IPS DF 4.7 (cell line): ENCODE measurements around the gene GPR135.
"Not testable (repeated sequence)": the region's sequence is repeated elsewhere in the genome, so short reads cannot be mapped to it uniquely, and the experiment has no call there.

ENCODE experiments used
- DNase-seq: peaks from one replicate; pipeline ENCODE4 v3.0.0-alpha.2; 2013; ENCODE audit warnings: low spot score; ENCODE audit errors: extremely low read depth

The GPR135 gene

DNA sequence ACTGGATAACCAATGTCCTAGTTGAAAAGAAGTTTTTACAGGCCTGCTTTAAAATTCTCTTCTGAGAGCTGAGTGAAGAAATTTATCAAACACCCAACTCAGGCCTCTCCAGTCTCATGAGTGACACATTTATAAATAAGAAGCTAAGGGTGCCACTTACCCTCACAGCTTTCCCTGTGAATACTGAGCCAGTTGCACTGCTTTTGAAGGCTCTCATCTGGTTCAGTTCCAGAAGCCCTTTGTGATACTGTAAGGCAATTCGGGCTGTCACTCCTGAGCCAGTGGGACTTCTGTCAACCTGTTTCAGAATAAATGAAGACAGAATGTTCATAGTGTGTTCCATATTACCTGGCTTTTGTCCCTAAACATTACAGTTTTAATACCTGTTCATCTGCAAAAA is 10.5 kb upstream of the GPR135 start:
- no peak for DNase-seq

GRCh38 chr14:59474172-59474571 is 9.0 kb upstream of the GPR135 start:
- DNase-seq = no peak

- no peak for DNase-seq
These were observed 479 bp downstream of the GPR135 start for GRCh38 chr14:59464486-59465315.

DNA sequence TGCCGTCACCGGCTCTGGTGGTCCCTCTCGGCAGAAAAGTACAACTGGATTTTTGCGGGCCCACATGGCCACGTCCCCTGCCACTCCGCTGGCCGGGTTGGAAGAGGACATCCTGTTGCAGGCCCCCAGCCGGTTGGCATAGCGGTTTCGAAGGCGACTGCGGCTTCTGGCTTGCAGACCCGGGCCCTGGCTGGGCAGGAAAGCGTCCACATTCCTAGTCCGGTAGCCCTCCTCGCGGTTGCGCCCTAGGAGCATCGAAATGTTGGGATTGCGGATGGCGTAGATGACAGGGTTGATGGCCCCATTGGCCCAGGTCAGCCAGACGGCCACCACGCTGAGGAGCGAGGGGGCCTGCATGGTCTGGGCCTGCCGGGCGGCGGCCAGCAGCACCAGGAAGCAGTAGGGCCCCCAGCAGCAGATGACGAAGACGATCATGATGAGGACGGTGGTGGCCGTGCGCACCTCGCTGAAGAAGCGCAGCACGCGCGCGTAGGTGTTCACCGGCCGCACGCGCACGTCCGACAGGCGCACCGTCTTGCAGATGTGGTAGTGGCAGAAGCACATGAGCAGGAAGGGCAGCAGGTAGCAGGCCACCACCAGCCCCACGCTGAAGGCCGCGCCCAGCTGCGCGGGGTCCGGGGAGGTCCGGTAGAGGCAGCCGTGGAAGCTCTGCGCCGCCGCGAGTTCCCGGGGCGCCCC is 1.2 kb downstream of the GPR135 start:
- no peak for DNase-seq

DNA sequence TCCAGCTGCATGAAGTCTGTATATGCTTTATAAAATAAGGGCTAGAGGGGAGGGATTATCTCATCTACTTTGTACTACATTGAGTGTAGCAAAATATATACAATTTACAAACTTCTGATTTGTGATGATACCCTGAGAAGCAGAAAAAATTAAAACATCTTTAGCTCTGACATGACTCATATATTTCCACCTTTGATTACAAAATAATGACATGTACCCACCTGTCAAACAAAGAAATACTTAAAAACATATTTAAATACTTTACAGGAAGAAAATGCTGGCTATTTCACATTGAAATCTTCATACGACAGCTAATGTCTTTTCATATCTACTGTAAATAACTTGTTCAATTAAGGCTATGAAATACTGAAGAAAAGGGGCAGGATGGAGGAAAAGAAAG is 3.3 kb downstream of the GPR135 start:
- no peak for DNase-seq

DNA sequence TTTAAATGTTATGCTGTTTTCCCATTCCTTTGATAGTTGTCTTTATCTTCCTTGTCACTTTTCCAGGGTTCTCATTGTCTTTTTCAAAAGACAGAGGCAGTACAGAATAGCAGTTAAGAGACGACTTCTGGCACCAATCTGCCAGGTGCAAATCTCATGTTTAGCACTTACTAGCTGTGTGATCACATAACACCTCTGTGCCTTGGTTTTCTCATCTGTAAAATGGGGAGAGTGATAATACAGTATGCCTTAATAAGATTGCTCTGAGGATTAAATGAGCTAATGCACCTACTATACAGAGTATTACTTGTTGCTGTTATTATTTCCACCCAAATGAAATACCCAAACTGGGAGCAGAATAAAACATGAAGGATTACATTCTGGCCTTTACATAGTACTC is 4.8 kb downstream of the GPR135 start:
- DNase-seq = no peak

GRCh38 chr14:59458486-59458885 is 6.7 kb downstream of the GPR135 start:
- DNase-seq = no peak

- DNase-seq = no peak
These were observed 9.8 kb downstream of the GPR135 start for GRCh38 chr14:59455411-59455810.

GRCh38 chr14:59454139-59454538 is 11.0 kb downstream of the GPR135 start:
- no peak for DNase-seq

GRCh38 chr14:59451849-59452248 is 13.3 kb downstream of the GPR135 start:
- no peak for DNase-seq

DNA sequence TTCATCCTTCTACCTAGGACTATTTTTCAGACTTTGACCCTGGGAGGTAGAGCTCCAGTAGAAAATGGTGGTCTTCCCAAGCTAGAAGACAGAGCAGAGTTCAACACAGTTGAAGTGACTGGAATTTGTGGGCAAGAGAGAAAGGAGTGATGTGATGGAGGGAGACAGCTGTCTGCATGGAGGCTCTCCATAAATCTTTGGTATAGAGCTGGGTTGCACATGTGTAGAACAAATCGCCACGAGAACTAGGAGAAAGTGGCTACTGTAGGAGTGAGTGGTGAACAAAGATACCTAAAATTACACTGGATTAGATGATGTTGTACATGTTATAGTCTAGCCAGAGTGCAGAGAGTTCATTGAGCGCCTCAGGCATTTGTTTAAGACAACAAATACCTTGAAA is 14.5 kb downstream of the GPR135 start:
- DNase-seq = no peak

DNA sequence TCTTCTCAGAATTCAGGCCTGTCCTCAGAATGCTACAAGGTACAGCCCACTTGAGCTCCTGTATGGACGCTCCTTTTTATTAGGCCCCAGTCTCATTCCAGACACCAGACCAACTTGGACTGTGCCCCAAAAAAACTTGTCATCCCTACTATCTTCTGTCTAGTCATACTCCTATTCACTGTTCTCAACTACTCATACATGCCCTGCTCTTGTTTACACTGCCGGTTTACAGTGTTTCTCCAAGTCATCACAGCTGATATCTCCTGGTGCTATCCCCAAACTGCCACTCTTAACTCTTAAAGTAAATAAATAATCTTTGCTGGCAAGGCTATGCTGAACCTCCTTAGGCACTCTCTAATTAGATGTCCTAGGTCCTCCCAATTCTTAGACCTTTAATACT is 16.5 kb downstream of the GPR135 start:
- DNase-seq = not testable (repeated sequence)

GRCh38 chr14:59439256-59439965 is 25.8 kb downstream of the GPR135 start:
- DNase-seq = no peak

DNA sequence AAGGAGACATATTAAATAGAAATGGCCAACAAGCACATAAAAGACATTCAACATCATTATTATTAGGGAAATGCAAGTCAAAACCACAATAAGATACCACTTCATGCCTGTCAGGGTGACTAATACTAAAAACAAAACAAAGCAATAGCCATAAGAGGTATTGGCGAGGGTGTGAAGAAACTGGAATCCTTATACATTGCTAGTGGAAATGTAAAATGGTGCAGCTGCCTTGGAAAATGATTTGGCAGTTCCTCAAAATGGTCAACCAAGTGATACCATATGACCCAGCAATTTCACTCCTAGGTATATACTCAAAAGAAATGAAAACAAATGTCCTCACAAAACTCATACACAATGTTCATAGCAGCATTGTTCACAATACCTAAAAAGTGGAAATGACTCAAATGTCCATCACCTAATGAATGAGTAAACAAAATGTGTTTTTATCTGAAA is 27.0 kb downstream of the GPR135 start:
- no peak for DNase-seq

DNA sequence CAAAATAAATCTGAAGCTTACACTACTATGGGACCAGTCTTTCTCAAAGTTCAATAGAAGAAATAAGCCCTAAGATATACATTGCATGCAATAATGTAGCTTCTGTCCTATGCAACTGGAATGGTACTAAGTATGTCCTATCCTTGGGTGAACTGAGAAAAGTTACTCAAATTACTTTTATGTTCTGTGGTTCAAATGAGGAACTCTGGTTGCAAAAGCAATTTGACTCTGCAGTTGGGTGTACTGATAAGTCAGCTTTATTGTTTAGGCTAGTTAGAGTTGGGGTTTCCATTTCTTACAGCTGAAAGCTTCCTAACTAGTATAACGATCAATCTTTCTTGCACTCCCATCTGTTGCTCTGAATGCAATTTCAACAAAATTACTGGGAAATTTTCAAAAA is 29.2 kb downstream of the GPR135 start:
- DNase-seq = no peak

- no peak for DNase-seq
These were observed 30.1 kb downstream of the GPR135 start for GRCh38 chr14:59435101-59435500.

DNA sequence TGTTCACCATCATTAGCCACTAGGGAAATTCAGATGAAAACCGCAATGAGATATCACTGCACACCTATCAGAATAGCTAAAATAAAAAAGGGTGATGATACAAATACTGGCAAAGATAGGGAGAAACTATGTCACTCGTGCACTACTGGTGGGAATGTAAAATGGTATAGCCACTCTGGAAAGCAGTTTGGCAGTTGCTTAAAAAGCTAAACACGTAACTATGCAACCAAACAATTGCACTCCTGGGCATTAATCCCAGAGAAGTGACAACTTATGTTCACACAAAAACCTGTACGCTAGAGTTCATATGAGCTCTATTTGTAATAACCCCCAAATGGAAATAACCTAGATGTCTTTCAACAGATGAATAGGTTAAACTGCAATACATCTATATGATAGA is 35.4 kb downstream of the GPR135 start:
- no peak for DNase-seq

GRCh38 chr14:59428581-59429012 is 36.6 kb downstream of the GPR135 start:
- no peak for DNase-seq

DNA sequence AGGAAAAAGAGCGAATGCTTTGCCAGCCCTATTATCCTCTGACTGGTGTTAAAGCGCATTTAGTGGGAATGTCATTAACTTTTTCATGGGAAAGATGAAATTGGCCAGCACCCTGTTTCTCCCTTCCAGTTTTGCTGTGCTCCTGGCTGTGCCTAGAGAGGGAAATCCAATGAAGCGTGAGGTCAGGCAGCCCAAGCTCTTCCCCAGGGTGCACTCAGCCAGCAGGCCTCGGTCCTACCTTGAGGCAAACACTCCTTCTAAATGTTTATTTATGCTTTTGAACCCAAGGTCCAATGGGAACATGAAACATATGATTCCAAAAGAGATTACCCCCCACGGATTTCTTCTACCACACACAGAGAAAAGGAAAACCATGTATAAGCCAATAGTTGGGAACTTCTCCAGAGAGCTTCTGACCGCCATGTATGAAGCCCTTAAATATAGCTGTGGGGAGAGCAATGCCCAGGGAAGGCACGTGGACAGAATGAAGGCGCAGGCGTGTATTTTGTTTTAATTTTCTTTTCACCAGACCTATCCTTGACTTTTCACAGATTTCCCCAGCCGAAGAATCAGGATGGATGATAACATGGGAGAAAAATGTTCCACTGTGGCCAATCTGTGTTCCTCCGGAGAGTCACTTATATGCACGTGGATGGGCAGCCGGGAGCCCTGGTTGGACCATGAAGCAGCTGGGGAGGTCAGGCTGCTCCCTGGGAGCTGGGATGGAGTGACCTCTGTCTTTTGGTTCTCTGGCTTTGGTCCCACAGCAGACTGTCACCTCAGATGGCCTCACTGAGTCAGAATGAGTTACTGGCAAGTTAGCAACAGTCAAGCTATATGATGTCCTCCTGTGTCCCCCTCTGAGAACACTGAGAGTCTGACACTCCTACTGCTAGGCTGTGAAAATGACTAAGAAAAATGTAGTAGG is 37.3 kb downstream of the GPR135 start:
- DNase-seq = no peak

DNA sequence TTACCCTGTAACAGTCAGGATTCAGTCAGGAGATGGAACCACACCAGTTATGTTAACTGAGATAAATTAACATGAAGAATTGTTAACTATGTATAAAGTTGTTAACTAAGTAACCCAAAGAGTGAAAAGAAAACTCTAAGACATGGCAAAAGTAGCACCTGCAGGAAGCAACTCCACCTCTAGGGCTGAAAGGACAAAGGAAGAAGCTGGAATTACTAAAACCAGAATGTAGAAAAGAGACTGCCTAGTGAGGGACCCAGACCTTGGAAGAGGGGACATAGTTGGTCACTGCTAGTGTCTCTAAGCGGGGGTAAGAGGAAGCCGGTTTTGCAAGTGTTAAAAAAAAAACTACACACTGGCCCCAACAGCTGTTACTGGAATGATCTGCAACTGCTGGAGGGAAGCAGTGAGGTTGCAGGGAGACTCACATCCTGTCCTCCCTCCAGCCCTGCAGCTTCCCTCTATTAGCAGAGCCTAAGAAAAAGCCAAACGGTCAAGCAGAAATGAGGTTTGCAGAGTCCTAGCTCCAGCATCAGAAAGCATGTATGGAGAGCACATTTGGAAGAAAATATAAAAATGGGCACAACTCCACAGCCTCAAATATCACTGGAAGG is 39.8 kb downstream of the GPR135 start:
- DNase-seq = no peak
